Measurements from ENCODE around the gene SLC9A3. TPM values are rescaled to one million over a fixed set of nuclear protein-coding genes. Genes with fewer than 3 reads are reported as not detected.

The SLC9A3 gene
- total and polyA plus RNA-seq, 2 donors, result 1.3 to 1.9 TPM

- Histone ChIP-seq H3K27ac (ENCODE audit: low read depth in 1 of 2, low read length in 1 of 2) (no peak overlapping the region), H3K9me3 (ENCODE audit: control insufficient read depth in 2 of 2, insufficient read depth in 1 of 2, low read length in 1 of 2) (no peaks in the 10 kb centered on the region), H3K36me3 (ENCODE audit: control insufficient read depth in 2 of 2, insufficient read depth in 2 of 2, low read length in 1 of 2) (no peaks in the 10 kb centered on the region), H3K27me3 (ENCODE audit: control insufficient read depth in 2 of 2, insufficient read depth in 1 of 2, low read length in 1 of 2) (peaks cover 0 to 15% of the 10 kb centered on the region in 2 donors), H3K4me1 (ENCODE audit: control insufficient read depth in 2 of 2, insufficient read depth in 2 of 2, low read length in 2 of 2) (peaks cover 0 to 13% of the 10 kb centered on the region in 2 donors), H3K4me3 (ENCODE audit: low read length in 2 of 2) (no peak overlapping the region)
- DNase-seq (ENCODE audit: low read depth in 6 of 9, low spot score in 9 of 9), result no peak
- 36% methylated on average over 10 of the region's 10 CpGs for WGBS
These were observed 24.0 kb upstream of the SLC9A3 start for GRCh38 chr5:548256-548655.

GRCh38 chr5:547086-547924, 23.1 kb upstream of the SLC9A3 start:
- Histone ChIP-seq H3K36me3 (ENCODE audit: control insufficient read depth in 2 of 2, insufficient read depth in 2 of 2, low read length in 1 of 2) (no peaks in the 10 kb centered on the region), H3K4me1 (ENCODE audit: control insufficient read depth in 2 of 2, insufficient read depth in 2 of 2, low read length in 2 of 2) (peaks cover 0 to 13% of the 10 kb centered on the region in 2 donors), H3K27me3 (ENCODE audit: control insufficient read depth in 2 of 2, insufficient read depth in 1 of 2, low read length in 1 of 2) (peaks cover 0 to 15% of the 10 kb centered on the region in 2 donors), H3K9me3 (ENCODE audit: control insufficient read depth in 2 of 2, insufficient read depth in 1 of 2, low read length in 1 of 2) (no peaks in the 10 kb centered on the region), H3K4me3 (ENCODE audit: low read length in 2 of 2) (no peak overlapping the region), H3K27ac (ENCODE audit: low read depth in 1 of 2, low read length in 1 of 2) (no peak overlapping the region)
- 93% methylated on average over 22 of the region's 22 CpGs for WGBS
- no peak for DNase-seq (ENCODE audit: low read depth in 6 of 9, low spot score in 9 of 9)

- Histone ChIP-seq H3K36me3 (ENCODE audit: control insufficient read depth in 2 of 2, insufficient read depth in 2 of 2, low read length in 1 of 2) (no peaks in the 10 kb centered on the region), H3K9me3 (ENCODE audit: control insufficient read depth in 2 of 2, insufficient read depth in 1 of 2, low read length in 1 of 2) (no peaks in the 10 kb centered on the region), H3K4me1 (ENCODE audit: control insufficient read depth in 2 of 2, insufficient read depth in 2 of 2, low read length in 2 of 2) (peaks cover 0 to 13% of the 10 kb centered on the region in 2 donors), H3K27me3 (ENCODE audit: control insufficient read depth in 2 of 2, insufficient read depth in 1 of 2, low read length in 1 of 2) (peaks cover 0 to 15% of the 10 kb centered on the region in 2 donors), H3K27ac (ENCODE audit: low read depth in 1 of 2, low read length in 1 of 2) (no peak overlapping the region), H3K4me3 (ENCODE audit: low read length in 2 of 2) (no peak overlapping the region)
- 96% methylated on average over 14 of the region's 14 CpGs for WGBS
- no peak for DNase-seq (ENCODE audit: low read depth in 6 of 9, low spot score in 9 of 9)
These were observed 22.2 kb upstream of the SLC9A3 start for GRCh38 chr5:546376-546908.

GRCh38 chr5:545641-546375, 21.6 kb upstream of the SLC9A3 start:
- no peak overlapping the region for H3K27ac ChIP-seq (ENCODE audit: low read depth in 1 of 2, low read length in 1 of 2)
- no peaks in the 10 kb centered on the region for H3K36me3 ChIP-seq (ENCODE audit: control insufficient read depth in 2 of 2, insufficient read depth in 2 of 2, low read length in 1 of 2)
- no peak for DNase-seq (ENCODE audit: low read depth in 6 of 9, low spot score in 9 of 9)
- WGBS, result 96% methylated on average over 12 of the region's 12 CpGs
- H3K4me1 ChIP-seq (ENCODE audit: control insufficient read depth in 2 of 2, insufficient read depth in 2 of 2, low read length in 2 of 2), result peaks cover 0 to 13% of the 10 kb centered on the region in 2 donors
- no peak overlapping the region for H3K4me3 ChIP-seq (ENCODE audit: low read length in 2 of 2)
- H3K9me3 ChIP-seq (ENCODE audit: control insufficient read depth in 2 of 2, insufficient read depth in 1 of 2, low read length in 1 of 2), result no peaks in the 10 kb centered on the region
- peaks cover 0 to 17% of the 10 kb centered on the region in 2 donors for H3K27me3 ChIP-seq (ENCODE audit: control insufficient read depth in 2 of 2, insufficient read depth in 1 of 2, low read length in 1 of 2)

GRCh38 chr5:544675-545355, 20.6 kb upstream of the SLC9A3 start:
- DNase-seq (ENCODE audit: low read depth in 6 of 9, low spot score in 9 of 9), result no peak
- 94% methylated on average over 9 of the region's 9 CpGs for WGBS
- Histone ChIP-seq H3K27ac (ENCODE audit: low read depth in 1 of 2, low read length in 1 of 2) (no peak overlapping the region), H3K27me3 (ENCODE audit: control insufficient read depth in 2 of 2, insufficient read depth in 1 of 2, low read length in 1 of 2) (peaks cover 0 to 27% of the 10 kb centered on the region in 2 donors), H3K36me3 (ENCODE audit: control insufficient read depth in 2 of 2, insufficient read depth in 2 of 2, low read length in 1 of 2) (no peaks in the 10 kb centered on the region), H3K9me3 (ENCODE audit: control insufficient read depth in 2 of 2, insufficient read depth in 1 of 2, low read length in 1 of 2) (no peaks in the 10 kb centered on the region), H3K4me3 (ENCODE audit: low read length in 2 of 2) (no peak overlapping the region), H3K4me1 (ENCODE audit: control insufficient read depth in 2 of 2, insufficient read depth in 2 of 2, low read length in 2 of 2) (peaks cover 0 to 13% of the 10 kb centered on the region in 2 donors)

- H3K27me3 ChIP-seq (ENCODE audit: control insufficient read depth in 2 of 2, insufficient read depth in 1 of 2, low read length in 1 of 2), result peaks cover 0 to 35% of the 10 kb centered on the region in 2 donors
- H3K4me1 ChIP-seq (ENCODE audit: control insufficient read depth in 2 of 2, insufficient read depth in 2 of 2, low read length in 2 of 2), result peaks cover 0 to 13% of the 10 kb centered on the region in 2 donors
- no peaks in the 10 kb centered on the region for H3K9me3 ChIP-seq (ENCODE audit: control insufficient read depth in 2 of 2, insufficient read depth in 1 of 2, low read length in 1 of 2)
- no peak overlapping the region for H3K4me3 ChIP-seq (ENCODE audit: low read length in 2 of 2)
- no peak overlapping the region for H3K27ac ChIP-seq (ENCODE audit: low read depth in 1 of 2, low read length in 1 of 2)
- WGBS, result 28% methylated on average over 30 of the region's 30 CpGs
- H3K36me3 ChIP-seq (ENCODE audit: control insufficient read depth in 2 of 2, insufficient read depth in 2 of 2, low read length in 1 of 2), result no peaks in the 10 kb centered on the region
- peak in 5 of 9 donors; percentile 2 to 42 (median 13) for DNase-seq (ENCODE audit: low read depth in 6 of 9, low spot score in 9 of 9)
These were observed 19.8 kb upstream of the SLC9A3 start for GRCh38 chr5:543755-544674.

GRCh38 chr5:543351-543750, 19.1 kb upstream of the SLC9A3 start:
- 93% methylated on average over 5 of the region's 5 CpGs for WGBS
- H3K9me3 ChIP-seq (ENCODE audit: control insufficient read depth in 2 of 2, insufficient read depth in 1 of 2, low read length in 1 of 2), result no peaks in the 10 kb centered on the region
- H3K36me3 ChIP-seq (ENCODE audit: control insufficient read depth in 2 of 2, insufficient read depth in 2 of 2, low read length in 1 of 2), result no peaks in the 10 kb centered on the region
- peaks cover 0 to 39% of the 10 kb centered on the region in 2 donors for H3K27me3 ChIP-seq (ENCODE audit: control insufficient read depth in 2 of 2, insufficient read depth in 1 of 2, low read length in 1 of 2)
- no peak for DNase-seq (ENCODE audit: low read depth in 6 of 9, low spot score in 9 of 9)
- H3K27ac ChIP-seq (ENCODE audit: low read depth in 1 of 2, low read length in 1 of 2), result no peak overlapping the region
- H3K4me3 ChIP-seq (ENCODE audit: low read length in 2 of 2), result no peak overlapping the region
- H3K4me1 ChIP-seq (ENCODE audit: control insufficient read depth in 2 of 2, insufficient read depth in 2 of 2, low read length in 2 of 2), result peaks cover 0 to 13% of the 10 kb centered on the region in 2 donors
